Endothelial cell of umbilical vein (primary cell): Measurements from ENCODE around the gene TP53BP1.

Source experiments
- EZH2 ChIP-seq: IDR thresholded peaks from 2 replicates; pipeline ENCODE4 v1.6.1; 2012; ENCODE audit warnings: borderline replicate concordance, low read depth, mild to moderate bottlenecking, moderate library complexity, low read length, inconsistent platforms; ENCODE audit not compliant: severe bottlenecking
- FOS ChIP-seq: IDR thresholded peaks from 2 replicates; pipeline ENCODE4 v1.6.1; 2011; ENCODE audit warnings: mild to moderate bottlenecking, low read length, moderate library complexity, borderline replicate concordance; ENCODE audit not compliant: insufficient read depth
- GATA2 ChIP-seq: IDR thresholded peaks from 2 replicates; pipeline ENCODE4 v1.7.0; 2011; ENCODE audit warnings: low read depth, mild to moderate bottlenecking, moderate library complexity, mixed read lengths, low read length; ENCODE audit not compliant: insufficient read length, insufficient read depth
- JUN ChIP-seq: IDR thresholded peaks from 2 replicates; pipeline ENCODE4 v1.6.1; 2011; ENCODE audit warnings: borderline replicate concordance, low read depth; ENCODE audit not compliant: insufficient read length, insufficient read depth
- MYC ChIP-seq: IDR thresholded peaks from one replicate; pipeline ENCODE4 v1.6.1; 2011; ENCODE audit warnings: mild to moderate bottlenecking, low read depth, low read length
- POLR2A ChIP-seq: IDR thresholded peaks from 2 replicates; pipeline ENCODE4 v1.6.1; 2012; ENCODE audit warnings: low read depth, mild to moderate bottlenecking, control low read depth, low read length
- POLR2AphosphoS5 ChIP-seq: IDR thresholded peaks from 2 replicates; pipeline ENCODE4 v1.6.1; 2012; ENCODE audit warnings: low read depth, mild to moderate bottlenecking, control low read depth, low read length, moderate library complexity; ENCODE audit not compliant: insufficient read depth
- TF ChIP-seq, protein P1 (sequence below), 2 donors: IDR thresholded peaks; 1 replicate in 1 of 2; 2 replicates in 1 of 2; pipeline ENCODE4 v1.5.1; 2011; ENCODE audit warnings: low read length in 2 of 2, mild to moderate bottlenecking in 2 of 2, moderate library complexity in 2 of 2, control low read depth in 1 of 2, inconsistent platforms in 1 of 2, low read depth in 1 of 2; ENCODE audit not compliant: insufficient read depth in 1 of 2; ENCODE audit errors: extremely low read depth in 1 of 2
- TF ChIP-seq, protein P2 (sequence below): IDR thresholded peaks from 2 replicates; pipeline ENCODE4 v1.6.1; 2011; ENCODE audit not compliant: insufficient read depth, insufficient read length

DNA sequence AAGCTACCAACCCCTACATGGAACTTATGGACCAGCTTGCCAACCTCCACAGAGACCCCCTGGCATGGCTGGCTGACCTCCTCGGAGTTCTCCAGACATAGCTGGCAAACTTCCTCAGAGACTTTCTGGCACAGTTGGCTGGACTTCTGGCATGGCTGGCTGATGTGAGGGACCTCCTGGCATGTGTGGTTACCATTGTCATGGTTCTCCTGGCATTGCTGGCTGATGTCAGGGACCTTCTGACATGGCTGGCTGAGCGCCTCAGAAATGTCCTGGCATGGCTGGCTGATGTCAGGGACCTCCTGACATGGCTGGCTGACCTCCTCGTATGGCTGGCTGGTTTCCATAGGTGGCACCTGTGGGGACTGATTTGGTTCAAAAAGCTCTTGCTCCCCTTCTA lies 41.9 kb upstream of the TP53BP1 start:
- TF ChIP-seq POLR2AphosphoS5, result no peak
- TF ChIP-seq, protein P1, sequence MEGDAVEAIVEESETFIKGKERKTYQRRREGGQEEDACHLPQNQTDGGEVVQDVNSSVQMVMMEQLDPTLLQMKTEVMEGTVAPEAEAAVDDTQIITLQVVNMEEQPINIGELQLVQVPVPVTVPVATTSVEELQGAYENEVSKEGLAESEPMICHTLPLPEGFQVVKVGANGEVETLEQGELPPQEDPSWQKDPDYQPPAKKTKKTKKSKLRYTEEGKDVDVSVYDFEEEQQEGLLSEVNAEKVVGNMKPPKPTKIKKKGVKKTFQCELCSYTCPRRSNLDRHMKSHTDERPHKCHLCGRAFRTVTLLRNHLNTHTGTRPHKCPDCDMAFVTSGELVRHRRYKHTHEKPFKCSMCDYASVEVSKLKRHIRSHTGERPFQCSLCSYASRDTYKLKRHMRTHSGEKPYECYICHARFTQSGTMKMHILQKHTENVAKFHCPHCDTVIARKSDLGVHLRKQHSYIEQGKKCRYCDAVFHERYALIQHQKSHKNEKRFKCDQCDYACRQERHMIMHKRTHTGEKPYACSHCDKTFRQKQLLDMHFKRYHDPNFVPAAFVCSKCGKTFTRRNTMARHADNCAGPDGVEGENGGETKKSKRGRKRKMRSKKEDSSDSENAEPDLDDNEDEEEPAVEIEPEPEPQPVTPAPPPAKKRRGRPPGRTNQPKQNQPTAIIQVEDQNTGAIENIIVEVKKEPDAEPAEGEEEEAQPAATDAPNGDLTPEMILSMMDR (IDR thresholded peaks at IDR 0.05; ENCODE audit: extremely low read depth in 1 of 2, insufficient read depth in 1 of 2, low read depth in 1 of 2, low read length in 2 of 2), result no peak
- TF ChIP-seq EZH2, result no peak
- no peak for TF ChIP-seq POLR2A
- TF ChIP-seq, protein P2, sequence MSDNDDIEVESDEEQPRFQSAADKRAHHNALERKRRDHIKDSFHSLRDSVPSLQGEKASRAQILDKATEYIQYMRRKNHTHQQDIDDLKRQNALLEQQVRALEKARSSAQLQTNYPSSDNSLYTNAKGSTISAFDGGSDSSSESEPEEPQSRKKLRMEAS, result no peak
- no peak for TF ChIP-seq MYC
- no peak for TF ChIP-seq GATA2
- no peak for TF ChIP-seq FOS
- no peak for TF ChIP-seq JUN
